SK-N-SH (cell line): ENCODE data around the gene PRKCI. TPM values are rescaled to one million over a fixed set of nuclear protein-coding genes. Genes with fewer than 3 reads are reported as not detected.

Experiments
- CTCF ChIA-PET: fragments of 300-600, 350-600 bp; formaldehyde crosslinking; extraction: SDS; loops from one replicate; lab custom pipeline; 2021; lab: Yijun Ruan, JAX
- POLR2A ChIA-PET: fragments of 350-600 bp; sonication (Branson Sonifier 250); formaldehyde crosslinking; extraction: SDS; loops from one replicate; lab custom pipeline; 2020; ENCODE audit warnings: antibody characterized with exemption, inconsistent platforms; lab: Yijun Ruan, JAX
- DNase-seq: peaks from one replicate; pipeline ENCODE4 v3.0.0; 2012
- H2AFZ ChIP-seq: fragments of 200-600 bp; sonication (generic); 2 replicates; pipeline ENCODE4 v1.8.1; 2016; ENCODE audit warnings: antibody characterized with exemption, mild to moderate bottlenecking, low read depth
- H3F3A ChIP-seq: fragments of 200-600 bp; sonication (generic); replicated peaks from 2 replicates; pipeline ENCODE3; 2016; ENCODE audit warnings: antibody characterized with exemption, mild to moderate bottlenecking; ENCODE audit not compliant: insufficient read depth
- H3K27ac ChIP-seq, 2 experiments: fragments of 200-500 bp in 1 of 2; fragments of 200-600 bp in 1 of 2; sonication (Bioruptor generic) in 1 of 2; sonication (generic), shearing (Covaris generic) in 1 of 2; 2 replicates each; pipeline versions ENCODE4 v1.5.1 to v1.6.1; 2014 to 2016; ENCODE audit warnings: low read depth in 2 of 2, inconsistent platforms in 1 of 2, low read length in 1 of 2, mild to moderate bottlenecking in 1 of 2, mixed read lengths in 1 of 2
- H3K27me3 ChIP-seq: fragments of 200-600 bp; sonication (generic), shearing (Covaris generic); 2 replicates; pipeline ENCODE4 v1.6.1; 2016; ENCODE audit warnings: mixed run types; ENCODE audit not compliant: insufficient read depth
- H3K36me3 ChIP-seq, 2 experiments: fragments of 200-500 bp in 1 of 2; fragments of 200-600 bp in 1 of 2; sonication (Bioruptor generic) in 1 of 2; sonication (generic) in 1 of 2; replicated peaks in 1 of 2; 2 replicates each; pipeline versions ENCODE3 to v1.5.1; 2014 to 2016; ENCODE audit warnings: low read length in 1 of 2, mild to moderate bottlenecking in 1 of 2; ENCODE audit not compliant: insufficient read depth in 2 of 2, control insufficient read depth in 1 of 2
- H3K4me1 ChIP-seq, 2 experiments: fragments of 200-500 bp in 1 of 2; fragments of 200-600 bp in 1 of 2; sonication (Bioruptor generic) in 1 of 2; sonication (generic), shearing (Covaris generic) in 1 of 2; 2 replicates each; pipeline versions ENCODE4 v1.5.1 to v1.6.1; 2014 to 2016; ENCODE audit warnings: low read depth in 1 of 2, low read length in 1 of 2, mixed run types in 1 of 2; ENCODE audit not compliant: insufficient read depth in 2 of 2, control insufficient read depth in 1 of 2
- H3K4me2 ChIP-seq: fragments of 200-600 bp; sonication (generic), shearing (Covaris generic); 2 replicates; pipeline ENCODE4 v1.6.1; 2017; ENCODE audit warnings: mixed run types
- H3K4me3 ChIP-seq, 2 experiments: fragments of 200-500 bp in 1 of 2; fragments of 200-600 bp in 1 of 2; sonication (Bioruptor generic) in 1 of 2; sonication (generic), shearing (Covaris generic) in 1 of 2; 2 replicates each; pipeline versions ENCODE4 v1.5.1 to v1.8.1; 2014 to 2016; ENCODE audit warnings: low read depth in 2 of 2, inconsistent platforms in 1 of 2, low read length in 1 of 2, mild to moderate bottlenecking in 1 of 2, mixed read lengths in 1 of 2, moderate library complexity in 1 of 2
- H3K79me2 ChIP-seq: fragments of 200-600 bp; sonication (generic); 2 replicates; pipeline ENCODE4 v1.8.1; 2017; ENCODE audit warnings: mild to moderate bottlenecking; ENCODE audit not compliant: insufficient read depth
- H3K9ac ChIP-seq: fragments of 200-600 bp; sonication (generic); 2 replicates; pipeline ENCODE4 v1.6.1; 2017; ENCODE audit warnings: mixed run types
- H3K9me2 ChIP-seq: fragments of 200-600 bp; sonication (generic); 2 replicates; pipeline ENCODE4 v1.6.1; 2017; ENCODE audit warnings: mixed run types
- H3K9me3 ChIP-seq: fragments of 200-600 bp; sonication (generic); 2 replicates; pipeline ENCODE4 v1.6.1; 2017; ENCODE audit warnings: mixed run types, mild to moderate bottlenecking, moderate library complexity
- H4K20me1 ChIP-seq: fragments of 200-600 bp; sonication (generic); 2 replicates; pipeline ENCODE4 v1.6.1; 2017; ENCODE audit warnings: mild to moderate bottlenecking, mixed run types; ENCODE audit not compliant: insufficient read depth
- ELF1 ChIP-seq: IDR thresholded peaks from 2 replicates; pipeline ENCODE4 v1.4.0; 2012
- EZH2phosphoT487 ChIP-seq: fragments of 200-600 bp; sonication (generic); IDR thresholded peaks from 2 replicates; pipeline ENCODE4 v1.6.1; 2017; ENCODE audit warnings: low read depth, mixed run types, mild to moderate bottlenecking, antibody characterized with exemption, moderate library complexity, borderline replicate concordance
- FOXJ3 ChIP-seq: sonication (generic); formaldehyde crosslinking; IDR thresholded peaks from 2 replicates; pipeline ENCODE4 v1.5.1; 2020; ENCODE audit warnings: mild to moderate bottlenecking, missing genetic modification reagents
- MXI1 ChIP-seq: IDR thresholded peaks from 2 replicates; pipeline ENCODE4 v1.6.1; 2012; ENCODE audit warnings: mild to moderate bottlenecking, low read depth, low read length, improper control_type of control experiment
- NRF1 ChIP-seq: IDR thresholded peaks from 2 replicates; pipeline ENCODE4 v1.6.1; 2012; ENCODE audit warnings: low read depth, mild to moderate bottlenecking, low read length
- RAD21 ChIP-seq: IDR thresholded peaks from 2 replicates; pipeline ENCODE4 v1.6.1; 2012; ENCODE audit warnings: mild to moderate bottlenecking, low read length
- WGBS: methylation state at CpG from one replicate; pipeline ENCODE4 v1.1.6; 2017; ENCODE audit warnings: low lambda C conversion rate; 5-methylcytosine and 5-hydroxymethylcytosine counted together
- polyA plus RNA-seq, 3 experiments: library from polyadenylated mRNA; depleted of rRNA; stranded (reverse); fragments of >200 nt; gene quantifications; 2 replicates each; pipeline ENCODE4 v1.2.3, GENCODE V29; 2012
- TF ChIP-seq, protein P1 (sequence below): fragments of 150-350 bp; IDR thresholded peaks from 2 replicates; pipeline ENCODE4 v1.6.1; 2016; ENCODE audit warnings: mild to moderate bottlenecking, low read depth, low read length
- TF ChIP-seq, protein P2 (sequence below): IDR thresholded peaks from 2 replicates; pipeline ENCODE4 v1.6.1; 2012; ENCODE audit warnings: mild to moderate bottlenecking, low read depth, low read length, moderate library complexity
- TF ChIP-seq, protein P3 (sequence below): IDR thresholded peaks from 2 replicates; pipeline ENCODE4 v1.4.0; 2012; ENCODE audit warnings: low read depth
- TF ChIP-seq, protein P4 (sequence below): IDR thresholded peaks from 2 replicates; pipeline ENCODE4 v1.4.0; 2012; ENCODE audit warnings: low read depth, borderline replicate concordance

PRKCI gene
- polyA plus RNA-seq, 1 of the 3 experiments (the other 2 are of a cell fraction) = 10.1 TPM

DNA sequence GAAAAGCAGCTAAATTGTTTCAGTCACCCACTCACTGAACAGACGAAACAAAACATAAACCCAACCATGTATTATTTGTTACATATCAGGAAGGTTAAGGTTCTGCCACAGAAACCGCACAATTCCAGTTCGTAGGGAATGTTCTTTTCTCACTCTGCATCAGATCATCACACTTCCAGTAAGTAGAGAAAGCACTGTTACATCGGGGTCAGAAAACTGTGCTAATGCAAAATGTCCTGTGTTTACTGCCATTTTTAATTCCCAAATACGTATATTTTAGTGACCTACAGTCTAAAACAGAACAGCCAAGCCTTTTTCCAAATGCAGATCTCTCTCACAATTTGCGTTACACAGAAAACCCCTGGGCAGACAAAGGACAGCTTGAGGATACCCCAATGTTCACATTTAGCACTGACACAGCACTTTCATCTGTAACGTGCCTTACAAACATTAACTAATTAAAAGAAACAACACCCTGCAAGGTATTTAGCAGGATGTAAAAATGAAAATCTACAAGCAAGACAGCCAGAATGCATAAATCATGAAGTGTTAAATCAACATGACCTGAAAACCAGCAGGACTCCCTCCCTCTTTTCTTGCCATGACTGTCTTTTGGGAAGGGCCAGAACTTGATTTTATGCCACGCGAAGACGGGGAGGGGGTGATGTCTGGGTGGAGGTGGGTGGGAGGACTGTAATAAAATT lies 100.5 kb downstream of the PRKCI start:
- WGBS = 82% methylated on average over 10 of the region's 10 CpGs
- ChIA-PET POLR2A (interaction anchor here (0.7 kb wide), 1 partner anchor 34 kb away, joined by 3 read pairs; no protein-coding TSS in a partner anchor), CTCF (interaction anchor here (0.8 kb wide), 1 partner anchor 46 kb away, joined by 3 read pairs; no protein-coding TSS in a partner anchor)
- DNase-seq = no peak
- TF ChIP-seq, protein P1, sequence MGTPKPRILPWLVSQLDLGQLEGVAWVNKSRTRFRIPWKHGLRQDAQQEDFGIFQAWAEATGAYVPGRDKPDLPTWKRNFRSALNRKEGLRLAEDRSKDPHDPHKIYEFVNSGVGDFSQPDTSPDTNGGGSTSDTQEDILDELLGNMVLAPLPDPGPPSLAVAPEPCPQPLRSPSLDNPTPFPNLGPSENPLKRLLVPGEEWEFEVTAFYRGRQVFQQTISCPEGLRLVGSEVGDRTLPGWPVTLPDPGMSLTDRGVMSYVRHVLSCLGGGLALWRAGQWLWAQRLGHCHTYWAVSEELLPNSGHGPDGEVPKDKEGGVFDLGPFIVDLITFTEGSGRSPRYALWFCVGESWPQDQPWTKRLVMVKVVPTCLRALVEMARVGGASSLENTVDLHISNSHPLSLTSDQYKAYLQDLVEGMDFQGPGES = no peak
- TF ChIP-seq RAD21 (no peak), EZH2phosphoT487 (no peak), ELF1 (no peak), MXI1 (no peak), FOXJ3 (CRISPR knock-in tag) (no peak), NRF1 (no peak)
- TF ChIP-seq, protein P2, sequence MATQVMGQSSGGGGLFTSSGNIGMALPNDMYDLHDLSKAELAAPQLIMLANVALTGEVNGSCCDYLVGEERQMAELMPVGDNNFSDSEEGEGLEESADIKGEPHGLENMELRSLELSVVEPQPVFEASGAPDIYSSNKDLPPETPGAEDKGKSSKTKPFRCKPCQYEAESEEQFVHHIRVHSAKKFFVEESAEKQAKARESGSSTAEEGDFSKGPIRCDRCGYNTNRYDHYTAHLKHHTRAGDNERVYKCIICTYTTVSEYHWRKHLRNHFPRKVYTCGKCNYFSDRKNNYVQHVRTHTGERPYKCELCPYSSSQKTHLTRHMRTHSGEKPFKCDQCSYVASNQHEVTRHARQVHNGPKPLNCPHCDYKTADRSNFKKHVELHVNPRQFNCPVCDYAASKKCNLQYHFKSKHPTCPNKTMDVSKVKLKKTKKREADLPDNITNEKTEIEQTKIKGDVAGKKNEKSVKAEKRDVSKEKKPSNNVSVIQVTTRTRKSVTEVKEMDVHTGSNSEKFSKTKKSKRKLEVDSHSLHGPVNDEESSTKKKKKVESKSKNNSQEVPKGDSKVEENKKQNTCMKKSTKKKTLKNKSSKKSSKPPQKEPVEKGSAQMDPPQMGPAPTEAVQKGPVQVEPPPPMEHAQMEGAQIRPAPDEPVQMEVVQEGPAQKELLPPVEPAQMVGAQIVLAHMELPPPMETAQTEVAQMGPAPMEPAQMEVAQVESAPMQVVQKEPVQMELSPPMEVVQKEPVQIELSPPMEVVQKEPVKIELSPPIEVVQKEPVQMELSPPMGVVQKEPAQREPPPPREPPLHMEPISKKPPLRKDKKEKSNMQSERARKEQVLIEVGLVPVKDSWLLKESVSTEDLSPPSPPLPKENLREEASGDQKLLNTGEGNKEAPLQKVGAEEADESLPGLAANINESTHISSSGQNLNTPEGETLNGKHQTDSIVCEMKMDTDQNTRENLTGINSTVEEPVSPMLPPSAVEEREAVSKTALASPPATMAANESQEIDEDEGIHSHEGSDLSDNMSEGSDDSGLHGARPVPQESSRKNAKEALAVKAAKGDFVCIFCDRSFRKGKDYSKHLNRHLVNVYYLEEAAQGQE = no peak
- TF ChIP-seq, protein P3, sequence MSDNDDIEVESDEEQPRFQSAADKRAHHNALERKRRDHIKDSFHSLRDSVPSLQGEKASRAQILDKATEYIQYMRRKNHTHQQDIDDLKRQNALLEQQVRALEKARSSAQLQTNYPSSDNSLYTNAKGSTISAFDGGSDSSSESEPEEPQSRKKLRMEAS = no peak
- TF ChIP-seq, protein P4, sequence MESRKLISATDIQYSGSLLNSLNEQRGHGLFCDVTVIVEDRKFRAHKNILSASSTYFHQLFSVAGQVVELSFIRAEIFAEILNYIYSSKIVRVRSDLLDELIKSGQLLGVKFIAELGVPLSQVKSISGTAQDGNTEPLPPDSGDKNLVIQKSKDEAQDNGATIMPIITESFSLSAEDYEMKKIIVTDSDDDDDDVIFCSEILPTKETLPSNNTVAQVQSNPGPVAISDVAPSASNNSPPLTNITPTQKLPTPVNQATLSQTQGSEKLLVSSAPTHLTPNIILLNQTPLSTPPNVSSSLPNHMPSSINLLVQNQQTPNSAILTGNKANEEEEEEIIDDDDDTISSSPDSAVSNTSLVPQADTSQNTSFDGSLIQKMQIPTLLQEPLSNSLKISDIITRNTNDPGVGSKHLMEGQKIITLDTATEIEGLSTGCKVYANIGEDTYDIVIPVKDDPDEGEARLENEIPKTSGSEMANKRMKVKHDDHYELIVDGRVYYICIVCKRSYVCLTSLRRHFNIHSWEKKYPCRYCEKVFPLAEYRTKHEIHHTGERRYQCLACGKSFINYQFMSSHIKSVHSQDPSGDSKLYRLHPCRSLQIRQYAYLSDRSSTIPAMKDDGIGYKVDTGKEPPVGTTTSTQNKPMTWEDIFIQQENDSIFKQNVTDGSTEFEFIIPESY = no peak
- no peak overlapping the region for H3K4me3 ChIP-seq
- H3K9ac ChIP-seq = no peak overlapping the region
- H4K20me1 ChIP-seq = no peaks in the 10 kb centered on the region
- H3K36me3 ChIP-seq = no peaks in the 10 kb centered on the region
- no peaks in the 10 kb centered on the region for H3K9me3 ChIP-seq
- H3K4me1 ChIP-seq = no peaks in the 10 kb centered on the region
- H3K79me2 ChIP-seq = no peaks in the 10 kb centered on the region
- H3K27me3 ChIP-seq = no peaks in the 10 kb centered on the region
- H3F3A ChIP-seq = no peaks in the 10 kb centered on the region
- H3K27ac ChIP-seq = no peak overlapping the region
- no peak overlapping the region for H2AFZ ChIP-seq
- H3K9me2 ChIP-seq = no peaks in the 10 kb centered on the region
- H3K4me2 ChIP-seq = no peak overlapping the region
